RWPE1 (cell line): ENCODE data around the gene CWC22.

Experiments
- CTCF ChIA-PET: fragments of 350-600 bp; sonication (Branson Sonifier 250); formaldehyde crosslinking; extraction: SDS; loops from one replicate; lab custom pipeline; 2021; lab: Yijun Ruan, JAX
- POLR2A ChIA-PET: fragments of 400-600 bp; formaldehyde crosslinking; extraction: SDS; loops from one replicate; lab custom pipeline; 2020; ENCODE audit warnings: antibody characterized with exemption; ENCODE audit not compliant: low non-redundant PET; lab: Yijun Ruan, JAX
- DNase-seq: peaks from one replicate; pipeline ENCODE4 v3.0.0; 2012; ENCODE audit warnings: low spot score
- H3K27ac ChIP-seq: fragments of 450-650 bp; 2 replicates; pipeline ENCODE4 v1.5.1; 2017
- TF ChIP-seq, protein P1 (sequence below): fragments of 450-650 bp; conservative IDR thresholded peaks from 2 replicates; pipeline ENCODE4 v1.5.1; 2017; ENCODE audit warnings: low read depth, mild to moderate bottlenecking

The CWC22 gene

DNA sequence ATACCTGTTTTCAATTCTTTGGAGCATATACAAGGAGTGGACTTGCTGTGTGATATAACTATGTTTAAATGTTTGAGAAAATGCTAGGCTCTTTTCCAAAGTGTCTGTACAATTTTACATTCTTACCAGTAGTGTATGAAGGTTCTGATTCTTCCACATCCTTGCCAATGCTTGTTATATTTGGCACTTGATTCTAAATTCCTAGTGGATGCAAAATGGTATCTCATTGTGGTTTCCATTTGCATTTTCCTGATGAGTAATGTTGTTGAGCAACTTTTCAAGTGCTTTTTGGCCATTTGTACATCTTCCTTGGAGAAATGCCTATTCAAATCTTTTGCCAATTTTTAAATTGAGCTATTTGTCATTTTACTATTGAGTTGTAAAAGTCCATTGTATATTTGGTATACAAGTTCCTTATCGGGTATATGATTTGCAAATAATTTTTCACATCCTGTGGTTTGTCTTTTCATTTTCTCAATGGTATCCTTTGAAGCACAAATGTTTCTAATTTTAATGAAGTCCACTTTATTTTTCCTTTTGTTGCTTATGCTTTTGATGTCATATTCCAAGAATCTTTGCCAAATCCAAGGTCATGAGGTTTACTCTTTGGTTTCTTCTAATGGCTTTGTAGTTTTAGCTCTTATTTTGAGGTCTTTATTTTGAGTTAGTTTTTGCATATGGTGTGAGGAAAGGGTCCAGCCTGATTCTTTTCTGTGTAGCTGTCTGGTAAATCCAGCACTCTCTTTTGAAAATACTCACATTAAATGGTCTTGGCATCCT, 33.2 kb upstream of the CWC22 start:
- ChIA-PET CTCF (no interaction called here), POLR2A (no interaction called here)
- peak; percentile 15 for DNase-seq
- TF ChIP-seq, protein P1, sequence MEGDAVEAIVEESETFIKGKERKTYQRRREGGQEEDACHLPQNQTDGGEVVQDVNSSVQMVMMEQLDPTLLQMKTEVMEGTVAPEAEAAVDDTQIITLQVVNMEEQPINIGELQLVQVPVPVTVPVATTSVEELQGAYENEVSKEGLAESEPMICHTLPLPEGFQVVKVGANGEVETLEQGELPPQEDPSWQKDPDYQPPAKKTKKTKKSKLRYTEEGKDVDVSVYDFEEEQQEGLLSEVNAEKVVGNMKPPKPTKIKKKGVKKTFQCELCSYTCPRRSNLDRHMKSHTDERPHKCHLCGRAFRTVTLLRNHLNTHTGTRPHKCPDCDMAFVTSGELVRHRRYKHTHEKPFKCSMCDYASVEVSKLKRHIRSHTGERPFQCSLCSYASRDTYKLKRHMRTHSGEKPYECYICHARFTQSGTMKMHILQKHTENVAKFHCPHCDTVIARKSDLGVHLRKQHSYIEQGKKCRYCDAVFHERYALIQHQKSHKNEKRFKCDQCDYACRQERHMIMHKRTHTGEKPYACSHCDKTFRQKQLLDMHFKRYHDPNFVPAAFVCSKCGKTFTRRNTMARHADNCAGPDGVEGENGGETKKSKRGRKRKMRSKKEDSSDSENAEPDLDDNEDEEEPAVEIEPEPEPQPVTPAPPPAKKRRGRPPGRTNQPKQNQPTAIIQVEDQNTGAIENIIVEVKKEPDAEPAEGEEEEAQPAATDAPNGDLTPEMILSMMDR: peak; percentile 34; the same call in 1 of the 2 replicates
- no peak overlapping the region for H3K27ac ChIP-seq

DNA sequence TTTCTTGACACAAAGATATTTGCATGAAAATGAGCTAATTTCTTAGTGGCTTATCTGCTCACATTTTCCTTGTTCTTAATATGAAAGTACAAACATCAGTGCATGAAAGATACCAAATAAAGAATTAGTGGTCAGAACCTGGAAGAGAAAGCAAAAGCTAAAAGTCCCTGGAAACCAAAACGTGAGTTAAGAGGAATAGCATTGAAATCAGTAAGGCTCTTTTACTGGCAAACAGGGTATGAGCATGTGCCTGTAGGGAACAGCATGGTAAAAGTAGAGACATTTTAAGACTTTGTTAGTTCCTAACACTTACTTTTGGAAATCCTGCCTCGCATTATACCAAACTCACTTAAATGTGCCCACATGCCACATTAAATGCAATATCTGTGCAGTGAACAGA, 31.9 kb upstream of the CWC22 start:
- ChIA-PET POLR2A (no interaction called here), CTCF (interaction anchor here (0.6 kb wide), 1 partner anchor 1890 kb away, joined by 4 read pairs; no protein-coding TSS in a partner anchor)
- no peak overlapping the region for H3K27ac ChIP-seq
- TF ChIP-seq, protein P1: no peak
- no peak for DNase-seq

DNA sequence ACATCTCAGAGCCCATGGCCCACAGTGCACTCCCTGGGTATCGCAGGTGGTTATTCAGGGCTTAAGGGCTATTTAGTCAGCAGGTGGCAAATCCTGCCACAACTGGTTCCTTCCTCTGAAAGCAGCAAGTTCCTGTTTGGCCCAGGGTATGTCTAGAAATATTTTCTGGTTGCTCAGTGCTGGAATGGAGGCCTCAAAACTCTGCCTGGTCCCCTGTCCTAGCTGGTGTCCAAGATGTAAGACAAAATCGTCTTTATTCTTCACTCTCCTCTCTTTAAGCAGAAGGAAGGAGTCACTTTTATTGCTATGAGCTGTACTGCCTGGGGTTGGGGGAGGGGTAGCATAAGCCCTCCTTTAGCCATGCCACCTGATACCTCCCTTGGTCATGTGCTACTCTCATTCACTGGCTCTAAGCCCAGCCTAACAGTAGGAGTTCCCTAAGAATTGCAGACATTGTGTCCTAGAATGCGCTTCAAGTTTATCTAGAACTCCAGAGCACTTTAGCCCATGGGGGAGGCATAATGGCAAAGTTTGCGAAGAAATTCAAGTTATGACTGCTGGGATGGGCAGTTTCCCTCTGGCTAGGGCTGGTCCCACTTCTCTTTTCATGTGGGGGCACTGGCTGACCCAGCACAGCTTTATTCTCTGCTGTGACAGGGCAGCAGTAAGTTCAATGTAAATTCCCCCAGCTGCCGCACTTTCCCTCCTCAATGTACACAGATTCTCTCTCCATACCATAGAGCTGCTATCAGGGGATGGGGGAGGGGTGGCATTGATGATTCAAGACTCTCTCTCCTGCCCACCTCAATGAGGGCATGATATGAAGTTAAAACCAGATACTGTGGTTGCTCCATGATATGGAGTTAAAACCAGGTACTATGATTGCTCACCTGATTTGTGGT, 27.1 kb upstream of the CWC22 start:
- no peak for DNase-seq
- 0 out of 2 replicates have a peak overlapping the region, but pooled peaks have one; percentile 33 for H3K27ac ChIP-seq
- ChIA-PET POLR2A (no interaction called here), CTCF (no interaction called here)
- TF ChIP-seq, protein P1: no peak

DNA sequence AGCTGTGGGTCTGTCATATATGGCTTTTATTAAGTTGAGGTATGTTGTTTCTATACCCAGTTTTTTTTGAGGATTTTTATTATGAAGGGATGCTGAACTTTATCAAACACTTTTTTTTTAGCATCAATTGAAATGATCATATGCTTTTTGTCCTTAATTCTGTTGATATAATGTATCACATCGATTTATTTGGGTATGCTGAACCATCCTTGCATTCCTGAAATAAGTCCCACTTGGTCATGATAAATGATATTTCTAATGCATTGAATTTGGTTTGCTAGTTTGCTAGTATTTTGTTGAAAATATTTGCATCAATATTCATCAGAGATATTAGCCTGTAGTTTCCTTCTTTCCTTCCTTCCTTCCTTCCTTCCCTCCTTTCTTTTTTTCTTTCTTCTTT, 22.5 kb upstream of the CWC22 start:
- ChIA-PET POLR2A (no interaction called here), CTCF (no interaction called here)
- DNase-seq: no peak
- H3K27ac ChIP-seq: no peak overlapping the region
- TF ChIP-seq, protein P1: no peak

DNA sequence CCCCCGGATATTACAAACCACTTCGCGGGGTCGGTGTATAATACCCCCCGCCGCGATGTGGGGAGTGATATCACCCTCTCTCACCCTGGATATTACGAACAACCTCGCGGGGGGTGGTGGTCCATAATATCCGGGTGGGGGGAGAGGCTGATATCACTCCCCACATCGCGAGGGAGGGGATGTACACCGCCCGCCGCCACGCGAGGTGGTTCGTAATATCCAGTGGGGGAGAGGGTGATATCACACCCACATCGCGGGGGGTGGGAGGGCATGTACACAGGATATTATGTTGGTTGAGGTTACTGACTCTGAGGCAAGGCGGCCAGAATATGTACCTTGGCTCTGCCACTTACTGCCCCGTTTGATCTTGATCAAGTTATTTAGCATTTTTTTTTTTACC, 14.8 kb upstream of the CWC22 start:
- H3K27ac ChIP-seq: no peak overlapping the region
- ChIA-PET CTCF (no interaction called here), POLR2A (no interaction called here)
- TF ChIP-seq, protein P1: no peak
- no peak for DNase-seq

DNA sequence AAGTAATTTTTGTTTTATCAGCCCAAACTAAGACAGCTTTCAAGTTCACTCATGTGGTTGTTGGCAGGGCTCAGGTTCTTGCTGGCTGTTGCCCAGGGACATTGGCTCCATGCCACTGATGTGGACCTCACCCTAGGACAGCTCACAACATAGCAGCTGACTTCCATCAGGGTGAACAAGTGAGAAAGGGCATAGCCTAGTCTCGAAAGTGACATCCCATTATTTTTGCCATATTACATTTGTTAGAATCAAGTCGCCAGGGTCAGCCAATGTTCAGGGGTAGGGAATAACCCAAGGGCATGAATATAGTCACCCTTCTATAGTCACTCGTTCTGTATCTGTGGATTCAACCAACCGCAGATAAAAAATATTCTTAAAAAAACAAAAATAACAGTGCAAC, 10.7 kb upstream of the CWC22 start:
- POLR2A ChIA-PET: no interaction called here
- CTCF ChIA-PET: no interaction called here
- TF ChIP-seq, protein P1: no peak
- peak overlapping the region; percentile 86 for H3K27ac ChIP-seq
- DNase-seq: peak; percentile 14
